Neuronal stem cell (in vitro differentiated cells): Measurements from ENCODE around the gene UBE2Q1.

Experiments
- DNase-seq: peaks from one replicate; pipeline ENCODE4 v3.0.0-alpha.2; 2013; ENCODE audit warnings: low spot score
- H2AFZ ChIP-seq: one replicate; pipeline ENCODE4 v1.6.1; 2013; ENCODE audit warnings: mild to moderate bottlenecking, low read length, inconsistent platforms
- H2AK5ac ChIP-seq: 2 replicates; pipeline ENCODE4 v1.6.1; 2013; ENCODE audit warnings: low read depth, mild to moderate bottlenecking, inconsistent platforms, low read length, moderate library complexity, mixed read lengths
- H2BK120ac ChIP-seq: 2 replicates; pipeline ENCODE4 v1.6.1; 2013; ENCODE audit warnings: low read depth, mild to moderate bottlenecking, inconsistent platforms, low read length, moderate library complexity, mixed read lengths
- H2BK12ac ChIP-seq: one replicate; pipeline ENCODE4 v1.6.1; 2013; ENCODE audit warnings: low read length, inconsistent platforms
- H2BK15ac ChIP-seq: 2 replicates; pipeline ENCODE4 v1.6.1; 2013; ENCODE audit warnings: mild to moderate bottlenecking, low read length, inconsistent platforms, mixed read lengths
- H2BK5ac ChIP-seq: one replicate; pipeline ENCODE4 v1.6.1; 2013; ENCODE audit warnings: inconsistent platforms, mild to moderate bottlenecking, low read length, moderate library complexity
- H3K14ac ChIP-seq: one replicate; pipeline ENCODE4 v1.6.1; 2013; ENCODE audit warnings: low read length, inconsistent platforms
- H3K18ac ChIP-seq: 2 replicates; pipeline ENCODE4 v1.6.1; 2013; ENCODE audit warnings: low read length, inconsistent platforms
- H3K23ac ChIP-seq: 2 replicates; pipeline ENCODE4 v1.6.1; 2013; ENCODE audit warnings: low read depth, mild to moderate bottlenecking, mixed read lengths, low read length, inconsistent platforms; ENCODE audit not compliant: poor library complexity
- H3K27ac ChIP-seq: replicated peaks from 3 replicates; pipeline ENCODE4 v1.5.1; 2013; ENCODE audit warnings: low read length, inconsistent platforms
- H3K27me3 ChIP-seq, 3 experiments: 2 replicates each; pipeline ENCODE4 v1.6.1; 2013; ENCODE audit warnings: low read length in 3 of 3, mild to moderate bottlenecking in 2 of 3, inconsistent platforms in 1 of 3, low read depth in 1 of 3, mixed read lengths in 1 of 3, moderate library complexity in 1 of 3; ENCODE audit not compliant: control insufficient read depth in 3 of 3, insufficient read depth in 3 of 3
- H3K36me3 ChIP-seq, 2 donors: replicated peaks in 1 of 2; 2 replicates each; pipeline ENCODE4 v1.6.1; 2013; ENCODE audit warnings: low read length in 2 of 2; ENCODE audit not compliant: control insufficient read depth in 2 of 2, insufficient read depth in 2 of 2
- H3K4ac ChIP-seq: 2 replicates; pipeline ENCODE4 v1.6.1; 2013; ENCODE audit warnings: inconsistent platforms, mild to moderate bottlenecking, low read length, moderate library complexity
- H3K4me1 ChIP-seq, 2 donors: 1 replicate in 1 of 2; 2 replicates in 1 of 2; pipeline ENCODE4 v1.6.1; 2013; ENCODE audit warnings: low read length in 2 of 2, low read depth in 1 of 2; ENCODE audit not compliant: control insufficient read depth in 2 of 2, insufficient read depth in 1 of 2
- H3K4me2 ChIP-seq: one replicate; pipeline ENCODE4 v1.6.1; 2013; ENCODE audit warnings: mild to moderate bottlenecking, low read length, inconsistent platforms; ENCODE audit not compliant: insufficient read depth, poor library complexity, severe bottlenecking
- H3K4me3 ChIP-seq, 2 donors: 2 replicates each; pipeline ENCODE4 v1.5.1; 2013; ENCODE audit warnings: low read length in 2 of 2, mild to moderate bottlenecking in 2 of 2, inconsistent platforms in 1 of 2, moderate library complexity in 1 of 2
- H3K79me1 ChIP-seq: one replicate; pipeline ENCODE4 v1.6.1; 2013; ENCODE audit warnings: low read depth, mild to moderate bottlenecking, inconsistent platforms, low read length, moderate library complexity
- H3K9ac ChIP-seq: one replicate; pipeline ENCODE4 v1.6.1; 2013; ENCODE audit warnings: mild to moderate bottlenecking, low read depth, low read length, inconsistent platforms; ENCODE audit not compliant: poor library complexity
- H3K9me3 ChIP-seq, 2 donors: replicated peaks in 1 of 2; 2 replicates each; pipeline versions ENCODE3 to v1.6.1; 2013; ENCODE audit warnings: low read length in 2 of 2, mild to moderate bottlenecking in 2 of 2, inconsistent platforms in 1 of 2, low read depth in 1 of 2, mixed read lengths in 1 of 2, moderate library complexity in 1 of 2; ENCODE audit not compliant: control insufficient read depth in 2 of 2, insufficient read depth in 1 of 2
- H4K8ac ChIP-seq: one replicate; pipeline ENCODE4 v1.6.1; 2013; ENCODE audit warnings: low read depth, mild to moderate bottlenecking, inconsistent platforms, low read length, moderate library complexity
- H4K91ac ChIP-seq: one replicate; pipeline ENCODE4 v1.6.1; 2013; ENCODE audit warnings: low read length, low read depth, mild to moderate bottlenecking, inconsistent platforms; ENCODE audit not compliant: poor library complexity
- WGBS, 2 donors: extraction: QIAGEN DNeasy Blood & Tissue Kit; methylation state at CpG; one replicate each; pipeline ENCODE4 v1.1.7; 2013; ENCODE audit warnings: missing lambda C conversion rate in 2 of 2, mixed read lengths in 1 of 2; ENCODE audit not compliant: insufficient read length in 2 of 2, insufficient replicate concordance in 1 of 2; ENCODE audit errors: extremely low coverage in 2 of 2; 5-methylcytosine and 5-hydroxymethylcytosine counted together

UBE2Q1 gene

GRCh38 chr1:154595621-154596020 is 37.2 kb upstream of the UBE2Q1 start:
- H3K4ac ChIP-seq = no peak overlapping the region
- H3K27ac ChIP-seq = no peak overlapping the region
- no peak overlapping the region for H2BK5ac ChIP-seq
- no peak overlapping the region for H2BK15ac ChIP-seq
- H2AFZ ChIP-seq = no peak overlapping the region
- H4K8ac ChIP-seq = no peak overlapping the region
- no peak for DNase-seq
- no peak overlapping the region for H3K4me2 ChIP-seq
- H3K4me3 ChIP-seq = no peak overlapping the region
- peaks cover 43 to 95% of the 10 kb centered on the region in 2 donors for H3K36me3 ChIP-seq
- no peak overlapping the region for H3K9ac ChIP-seq
- H3K23ac ChIP-seq = no peak overlapping the region
- no peak overlapping the region for H4K91ac ChIP-seq
- H3K14ac ChIP-seq = no peak overlapping the region
- no peaks in the 10 kb centered on the region for H3K27me3 ChIP-seq
- WGBS, 2 donors = no CpG with 5 or more reads among the region's 1 CpG
- peaks cover 0 to 2% of the 10 kb centered on the region in 2 donors for H3K4me1 ChIP-seq
- H3K9me3 ChIP-seq = no peaks in the 10 kb centered on the region
- H3K79me1 ChIP-seq = peaks cover 3% of the 10 kb centered on the region
- H2BK12ac ChIP-seq = no peak overlapping the region
- H2AK5ac ChIP-seq = no peak overlapping the region
- H3K18ac ChIP-seq = no peak overlapping the region
- H2BK120ac ChIP-seq = no peak overlapping the region

GRCh38 chr1:154594811-154595210 is 36.3 kb upstream of the UBE2Q1 start:
- DNase-seq = no peak
- no peak overlapping the region for H2AK5ac ChIP-seq
- H3K9me3 ChIP-seq = no peaks in the 10 kb centered on the region
- H4K91ac ChIP-seq = no peak overlapping the region
- no peak overlapping the region for H3K4ac ChIP-seq
- H2BK120ac ChIP-seq = no peak overlapping the region
- H2AFZ ChIP-seq = no peak overlapping the region
- H2BK12ac ChIP-seq = no peak overlapping the region
- H3K4me3 ChIP-seq = no peak overlapping the region
- no peak overlapping the region for H3K4me2 ChIP-seq
- H3K14ac ChIP-seq = no peak overlapping the region
- no peaks in the 10 kb centered on the region for H3K27me3 ChIP-seq
- H4K8ac ChIP-seq = no peak overlapping the region
- no CpG with 5 or more reads among the region's 7 CpGs for WGBS, 2 donors
- no peak overlapping the region for H3K23ac ChIP-seq
- peaks cover 46 to 98% of the 10 kb centered on the region in 2 donors for H3K36me3 ChIP-seq
- H3K9ac ChIP-seq = no peak overlapping the region
- no peak overlapping the region for H3K18ac ChIP-seq
- H2BK15ac ChIP-seq = no peak overlapping the region
- H3K79me1 ChIP-seq = peaks cover 3% of the 10 kb centered on the region
- no peak overlapping the region for H3K27ac ChIP-seq
- H2BK5ac ChIP-seq = no peak overlapping the region
- H3K4me1 ChIP-seq = peaks cover 0 to 2% of the 10 kb centered on the region in 2 donors

GRCh38 chr1:154593390-154593789 is 34.9 kb upstream of the UBE2Q1 start:
- Histone ChIP-seq H2BK120ac (no peak overlapping the region), H3K4me1 (no peaks in the 10 kb centered on the region), H3K4ac (no peak overlapping the region), H3K79me1 (no peaks in the 10 kb centered on the region), H3K36me3 (peaks cover 56 to 98% of the 10 kb centered on the region in 2 donors), H4K91ac (no peak overlapping the region), H2AK5ac (no peak overlapping the region), H3K4me2 (no peak overlapping the region), H3K9ac (no peak overlapping the region), H3K14ac (no peak overlapping the region), H2BK15ac (no peak overlapping the region), H3K18ac (no peak overlapping the region), H3K27ac (no peak overlapping the region), H4K8ac (no peak overlapping the region), H3K4me3 (no peak overlapping the region), H3K27me3 (no peaks in the 10 kb centered on the region), H3K23ac (no peak overlapping the region), H3K9me3 (no peaks in the 10 kb centered on the region), H2AFZ (no peak overlapping the region), H2BK5ac (no peak overlapping the region), H2BK12ac (no peak overlapping the region)
- no peak for DNase-seq

GRCh38 chr1:154591206-154591605 is 32.7 kb upstream of the UBE2Q1 start:
- Histone ChIP-seq H2BK5ac (no peak overlapping the region), H3K9ac (no peak overlapping the region), H2AFZ (no peak overlapping the region), H3K4me3 (no peak overlapping the region), H3K79me1 (no peaks in the 10 kb centered on the region), H2AK5ac (no peak overlapping the region), H3K23ac (no peak overlapping the region), H2BK120ac (no peak overlapping the region), H3K4me1 (no peaks in the 10 kb centered on the region), H2BK15ac (no peak overlapping the region), H4K8ac (no peak overlapping the region), H3K18ac (no peak overlapping the region), H3K4me2 (no peak overlapping the region), H3K36me3 (peaks cover 52 to 98% of the 10 kb centered on the region in 2 donors), H3K27ac (no peak overlapping the region), H4K91ac (no peak overlapping the region), H2BK12ac (no peak overlapping the region), H3K14ac (no peak overlapping the region), H3K9me3 (no peaks in the 10 kb centered on the region), H3K27me3 (no peaks in the 10 kb centered on the region), H3K4ac (no peak overlapping the region)
- DNase-seq = no peak
- WGBS, 2 donors = no CpG with 5 or more reads among the region's 7 CpGs
